Activated T-cell treated with anti-CD3 and anti-CD28 coated beads for 1 hour (primary cell): ENCODE results near the gene RHOF.
"Not testable (repeated sequence)": the region's sequence is repeated elsewhere in the genome, so short reads cannot be mapped to it uniquely, and the experiment has no call there.

Experiments
- DNase-seq: peaks from one replicate; pipeline ENCODE4 v3.0.0-alpha.2; 2020; ENCODE audit warnings: low read depth

Gene RHOF

DNA sequence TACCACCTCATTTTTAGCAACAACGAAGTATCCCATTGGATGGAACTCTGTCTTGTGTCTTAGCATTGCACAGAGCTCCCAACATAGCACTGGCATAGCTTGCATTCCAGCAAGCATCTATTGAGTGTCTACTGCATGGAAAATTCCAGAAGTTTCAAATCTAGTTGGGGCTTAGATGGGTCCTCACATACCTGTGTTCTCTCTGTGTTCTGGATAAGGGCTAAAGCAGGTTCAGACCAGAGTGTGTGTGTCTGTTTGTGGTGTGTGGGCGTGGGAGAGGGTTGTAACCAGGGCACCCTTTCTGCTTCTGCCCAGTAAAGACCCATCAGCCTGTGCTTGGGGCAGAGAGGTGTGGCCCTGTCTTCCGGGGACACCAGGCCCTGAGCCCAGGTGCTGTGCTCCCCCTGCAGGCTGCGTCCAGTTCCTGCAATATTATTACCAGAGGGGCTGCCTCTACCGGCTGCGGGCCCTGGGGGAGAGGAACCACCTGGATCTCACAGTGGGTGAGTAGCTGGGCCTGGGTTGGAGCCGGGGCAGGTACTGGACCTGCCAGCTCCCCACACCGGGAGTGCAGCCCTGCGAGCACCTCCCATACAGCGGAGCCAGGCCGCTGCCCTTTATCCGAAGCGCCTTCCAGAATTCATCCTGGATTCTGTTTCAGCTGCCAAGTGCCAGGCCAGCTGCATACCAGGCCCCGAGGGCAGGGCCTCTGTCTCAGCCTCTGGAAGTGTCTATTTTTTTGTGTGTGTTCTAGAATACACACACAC lies 20.3 kb downstream of the RHOF start:
- peak; percentile 71 for DNase-seq

DNA sequence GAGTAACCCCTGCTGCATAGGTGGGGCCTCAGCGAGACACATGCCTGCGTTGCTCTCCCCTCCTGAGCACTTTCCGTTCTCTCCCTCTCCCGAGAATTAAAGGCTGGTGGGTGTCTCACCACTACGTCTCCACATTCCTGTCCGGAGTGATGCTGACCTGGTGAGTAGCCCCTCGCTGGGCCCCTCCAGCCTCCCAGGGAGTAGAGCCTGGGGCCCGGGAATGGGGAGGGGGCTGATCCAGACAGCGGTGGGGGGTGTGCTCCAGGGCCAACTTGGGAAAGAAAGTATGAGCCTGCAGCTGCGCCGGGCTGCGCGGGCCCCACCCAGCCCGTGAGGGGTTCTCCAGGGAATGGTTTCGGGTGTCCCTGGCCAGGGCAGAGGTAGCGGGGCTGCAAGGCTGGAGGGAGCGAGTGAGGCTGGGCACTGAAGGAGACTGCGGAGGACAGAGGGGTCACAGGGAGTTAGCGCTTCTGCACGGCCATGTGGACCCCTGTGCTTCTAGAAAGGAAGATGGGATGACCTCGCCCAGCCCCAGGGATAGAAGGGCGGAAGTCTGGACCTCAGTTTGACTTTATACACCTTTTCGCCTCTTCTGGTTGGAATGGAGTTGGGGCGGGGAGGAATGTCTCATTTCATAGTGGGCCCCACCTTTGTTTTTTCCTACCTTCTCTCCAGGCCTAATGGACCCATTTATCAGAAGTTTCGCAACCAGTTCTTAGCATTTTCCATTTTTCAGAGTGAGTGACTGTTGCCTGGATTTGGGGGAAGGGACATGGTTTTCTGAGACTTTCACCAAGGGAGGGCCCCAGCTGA lies 22.5 kb downstream of the RHOF start:
- no peak for DNase-seq

DNA sequence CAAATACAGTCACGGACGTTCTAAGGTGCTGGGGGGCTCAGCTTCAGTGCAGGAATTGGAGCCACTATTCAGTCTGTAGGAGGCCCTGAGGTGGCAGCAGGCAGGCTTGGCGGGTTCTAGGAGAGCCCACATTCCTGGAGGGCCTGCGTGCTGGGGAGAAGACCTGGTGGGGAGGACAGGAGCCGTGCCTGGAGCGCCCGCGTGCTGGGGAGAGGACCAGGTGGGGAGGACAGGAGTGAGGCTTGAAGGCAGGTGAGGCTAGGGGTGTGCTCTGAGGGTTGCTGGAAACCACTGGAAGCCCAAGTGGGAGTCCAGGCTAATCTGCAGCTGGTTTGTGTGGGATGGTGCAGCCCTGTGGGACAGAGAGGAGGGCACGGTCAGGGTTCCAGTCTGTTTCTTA lies 23.1 kb downstream of the RHOF start:
- DNase-seq = no peak

DNA sequence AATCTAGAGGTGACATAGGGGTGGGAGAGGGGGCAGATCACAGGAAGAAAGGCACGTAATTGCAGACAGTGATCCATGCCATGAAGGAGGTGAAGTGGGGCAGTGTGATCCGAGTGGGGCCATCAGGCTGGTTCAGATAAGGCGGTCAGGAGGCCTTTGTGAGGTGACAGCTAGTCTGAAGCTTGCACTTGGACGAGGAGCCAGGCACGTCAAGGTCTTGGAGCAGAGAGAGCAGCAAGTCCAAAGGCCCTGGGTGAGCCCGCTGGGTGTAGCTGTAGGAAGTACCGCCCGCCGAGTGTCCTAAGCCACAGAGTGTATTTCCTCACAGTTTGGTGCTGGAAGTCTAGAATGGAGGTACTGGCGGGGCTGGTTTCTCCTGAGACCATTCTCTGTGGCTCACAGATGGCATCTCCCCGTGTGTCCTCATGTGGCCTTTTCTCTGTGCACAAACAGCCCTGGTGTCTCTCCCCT lies 23.6 kb downstream of the RHOF start:
- no peak for DNase-seq

DNA sequence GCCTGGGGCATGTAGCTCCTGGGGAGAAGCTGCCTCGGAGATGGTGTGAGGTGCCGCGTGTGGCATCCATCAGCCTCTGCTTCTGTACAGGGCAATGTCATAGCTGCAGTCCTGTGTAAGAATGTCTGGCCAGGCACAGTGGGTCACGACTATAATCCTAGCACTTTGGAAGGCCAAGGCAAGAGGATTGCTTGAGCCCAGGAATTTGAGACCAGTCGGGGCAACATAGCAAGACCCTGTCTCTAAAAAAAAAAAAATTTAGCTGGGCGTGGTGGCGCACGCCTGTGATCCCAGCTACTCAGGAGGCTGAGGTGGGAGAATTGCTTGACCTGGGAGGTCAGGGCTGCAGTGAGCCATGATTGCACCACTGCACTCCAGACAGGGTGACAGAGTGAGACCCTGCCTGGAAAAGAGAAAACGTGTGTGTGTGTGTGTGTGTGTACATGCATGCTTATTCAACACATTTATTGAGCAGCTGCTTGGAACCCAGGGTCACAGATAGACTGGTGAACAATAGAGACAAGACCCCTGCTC lies 24.1 kb downstream of the RHOF start:
- no peak for DNase-seq

- no peak for DNase-seq
These were observed 25.9 kb downstream of the RHOF start for GRCh38 chr12:121767525-121768016.

DNA sequence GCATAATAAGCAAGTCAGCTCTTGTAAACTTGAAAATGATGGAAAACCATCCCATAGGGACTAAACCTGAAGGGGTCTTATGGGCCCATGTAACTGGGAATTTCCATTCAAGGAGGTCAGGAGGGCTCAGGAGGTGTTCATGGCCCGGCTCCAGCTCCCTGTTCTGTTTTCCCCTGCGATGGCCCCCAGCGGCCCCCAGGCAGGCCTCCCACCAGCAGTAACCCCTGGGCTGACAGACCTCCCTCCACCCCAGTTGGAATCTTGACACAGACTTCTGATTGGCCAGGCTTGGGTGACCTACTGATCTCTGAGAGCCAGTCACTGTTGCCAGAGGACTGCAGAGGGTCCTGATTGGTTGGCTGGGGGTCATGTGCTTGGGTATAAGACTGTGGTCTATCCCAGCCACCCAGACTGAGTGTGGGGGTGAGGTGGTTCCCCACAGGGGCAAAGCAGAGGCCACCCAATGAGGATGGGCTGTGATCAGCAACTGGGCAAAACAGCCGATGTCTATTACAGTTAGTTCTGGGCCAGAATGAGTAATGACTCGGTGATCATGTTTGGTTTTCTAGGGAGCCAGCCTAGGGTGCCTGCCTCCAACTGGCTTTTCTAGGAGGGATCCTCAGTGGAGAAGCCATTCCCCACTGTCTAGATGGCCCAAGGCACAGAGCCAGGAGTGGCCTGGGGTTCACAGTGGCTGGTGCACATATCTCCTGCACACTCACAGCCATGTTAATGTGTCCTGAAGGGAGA lies 27.0 kb downstream of the RHOF start:
- DNase-seq = no peak

- DNase-seq = no peak
These were observed 27.9 kb downstream of the RHOF start for GRCh38 chr12:121765573-121765972.

GRCh38 chr12:121764808-121765207 lies 28.7 kb downstream of the RHOF start:
- no peak for DNase-seq

- no peak for DNase-seq
These were observed 31.2 kb downstream of the RHOF start for GRCh38 chr12:121762269-121762668.

GRCh38 chr12:121758536-121758935 lies 35.0 kb downstream of the RHOF start:
- not testable (repeated sequence) for DNase-seq

DNA sequence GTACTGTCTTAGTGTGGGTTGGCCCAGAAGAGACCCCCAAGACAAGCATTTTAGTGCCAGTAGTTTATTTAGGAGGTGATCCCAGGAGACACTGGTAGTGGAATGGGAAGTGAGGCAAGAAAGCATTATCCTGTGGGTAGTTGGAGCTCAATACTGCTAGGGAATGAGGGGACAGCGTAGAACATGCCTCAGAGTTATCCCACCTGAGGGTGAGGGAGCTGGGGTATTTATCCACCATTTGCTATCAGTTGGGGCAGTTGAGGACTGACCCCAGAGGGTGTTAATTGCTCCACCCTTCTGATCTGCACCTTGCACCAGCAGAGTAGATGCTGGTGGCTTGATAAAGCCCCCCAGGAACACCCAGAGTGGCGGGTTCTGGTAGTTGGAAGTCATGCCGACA lies 37.9 kb downstream of the RHOF start:
- no peak for DNase-seq

DNA sequence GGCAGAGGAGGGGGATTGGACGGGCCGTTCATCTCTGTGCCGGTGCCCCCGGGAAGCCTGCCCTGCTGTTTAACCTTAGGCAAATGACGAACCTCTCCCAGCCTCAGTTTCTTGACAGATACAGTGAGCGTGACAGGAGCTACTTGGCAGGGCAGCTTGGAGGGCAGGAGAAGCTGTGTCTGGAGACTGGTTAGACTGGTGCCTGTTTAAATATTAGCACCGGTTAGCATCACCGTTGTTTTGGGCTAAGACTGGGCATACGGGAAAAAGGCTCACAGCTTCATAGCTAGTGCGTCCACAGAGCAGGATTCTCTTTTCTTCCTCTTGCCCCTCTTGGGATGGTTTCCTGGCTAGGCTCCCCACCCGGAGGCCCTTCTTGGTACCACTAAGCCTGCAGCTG lies 38.7 kb downstream of the RHOF start:
- no peak for DNase-seq

DNA sequence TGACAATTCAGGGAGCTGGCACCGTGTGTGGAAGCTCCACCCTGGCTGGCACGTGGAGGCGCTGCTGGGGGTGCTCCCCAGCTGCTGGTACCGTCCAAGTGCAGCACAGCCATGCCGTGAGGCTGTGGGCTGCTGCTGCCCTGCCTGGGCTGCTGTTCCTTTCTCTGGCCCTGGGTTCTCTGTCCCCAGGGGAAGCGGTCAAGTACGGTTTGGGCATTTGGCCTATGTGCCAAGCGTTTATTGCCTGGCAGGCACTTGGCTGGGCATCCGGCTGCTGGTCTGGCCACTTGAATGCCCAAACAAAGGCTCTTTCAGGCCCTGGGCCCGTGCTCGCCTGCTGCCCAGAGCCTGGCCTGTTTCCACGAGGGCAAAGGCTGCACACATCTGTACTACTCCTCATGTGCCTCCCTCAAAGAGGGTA lies 39.6 kb downstream of the RHOF start:
- no peak for DNase-seq

DNA sequence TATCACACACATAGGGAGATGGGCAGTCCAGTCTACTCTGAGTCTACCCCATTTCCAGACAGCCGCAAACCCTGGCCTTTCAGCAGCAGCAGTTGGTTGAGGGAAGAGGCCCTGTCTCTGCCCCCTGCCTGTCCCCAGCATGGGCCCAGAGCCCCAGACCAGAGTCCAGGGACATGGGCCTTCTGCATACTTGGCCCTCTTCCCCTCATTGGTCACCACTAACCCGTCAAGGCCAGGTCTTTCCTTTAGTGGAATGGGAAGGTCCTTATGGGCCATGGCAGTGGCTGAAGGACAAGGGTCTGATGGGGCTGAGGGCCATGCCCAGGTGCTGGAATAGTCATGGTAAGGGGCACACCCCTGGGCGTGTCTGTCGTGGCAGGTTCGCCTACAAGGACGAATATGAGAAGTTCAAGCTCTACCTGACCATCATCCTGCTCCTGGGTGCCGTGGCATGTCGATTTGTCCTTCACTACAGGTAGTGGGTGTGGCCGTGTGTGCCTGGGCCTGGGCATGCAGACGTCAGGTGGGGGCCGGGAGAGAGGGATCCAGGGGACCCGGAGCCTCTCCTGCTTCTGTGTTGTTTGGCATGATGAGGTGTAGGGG lies 41.6 kb downstream of the RHOF start:
- no peak for DNase-seq

DNA sequence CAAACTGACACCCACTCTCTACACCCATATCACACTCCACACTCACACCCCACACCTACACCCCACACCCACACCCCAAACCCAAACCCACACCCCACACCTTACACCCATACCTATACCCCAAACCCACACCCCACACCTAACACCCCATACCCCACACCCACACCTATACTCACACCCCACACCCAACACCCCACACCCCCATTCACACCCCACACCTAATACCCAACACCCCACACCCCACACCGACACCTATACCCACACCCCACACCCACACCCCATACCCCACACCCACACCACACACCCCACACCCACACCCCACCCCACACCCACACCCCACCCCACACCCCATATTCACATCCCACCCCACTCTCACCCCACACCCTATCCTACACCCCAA lies 42.5 kb downstream of the RHOF start:
- no peak for DNase-seq

DNA sequence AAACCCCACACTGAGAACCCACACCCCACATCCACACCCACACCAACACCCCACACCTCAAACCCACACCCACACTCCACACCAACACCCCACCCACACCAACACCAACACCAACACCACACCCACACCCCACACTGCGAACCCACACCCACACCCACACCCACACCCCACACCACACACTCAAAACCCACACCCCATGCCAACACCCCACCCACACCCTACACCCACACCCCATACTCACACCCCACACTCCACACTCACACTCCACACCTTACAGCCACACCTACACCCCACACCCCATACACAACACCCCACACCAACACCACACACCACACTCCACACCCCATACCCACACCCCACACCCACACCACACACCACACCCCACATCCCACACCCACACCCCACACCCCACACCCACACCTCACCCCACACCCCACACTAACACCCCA lies 43.0 kb downstream of the RHOF start:
- no peak for DNase-seq

GRCh38 chr12:121749267-121749666 lies 44.2 kb downstream of the RHOF start:
- no peak for DNase-seq

DNA sequence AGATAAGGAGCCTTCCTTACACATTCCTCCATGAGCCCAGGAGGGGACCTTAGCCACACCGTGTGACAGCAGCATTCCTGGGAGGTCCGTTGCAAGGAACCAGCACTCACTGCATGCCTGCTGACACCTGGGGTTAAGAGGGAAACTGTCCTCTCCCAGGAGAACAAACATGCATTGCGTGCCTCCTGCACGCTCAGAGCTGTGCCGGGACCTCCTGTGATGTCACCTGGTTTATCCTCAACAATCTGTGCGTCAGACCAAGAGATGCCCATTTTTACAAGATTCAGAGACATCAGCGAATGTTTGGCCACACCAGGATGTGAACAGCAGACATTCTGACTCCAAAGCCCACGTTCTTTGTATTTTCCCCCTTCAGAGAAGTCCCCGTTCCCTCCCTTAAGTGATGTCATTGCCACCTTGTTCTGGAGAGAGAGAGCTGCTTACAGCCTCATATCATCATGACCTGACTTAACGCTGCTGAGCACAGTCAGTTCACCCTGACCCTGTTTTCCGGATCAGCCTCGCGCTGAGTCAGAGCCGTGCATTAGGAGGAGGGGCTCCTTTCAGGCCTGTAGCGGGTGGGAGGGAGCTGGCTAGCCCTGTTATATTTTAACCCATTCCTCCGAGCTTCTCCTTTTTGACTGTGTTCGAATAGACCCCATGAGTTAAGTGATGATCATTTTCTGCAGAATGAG lies 44.8 kb downstream of the RHOF start:
- DNase-seq = no peak

GRCh38 chr12:121748218-121748570 lies 45.3 kb downstream of the RHOF start:
- DNase-seq = no peak

DNA sequence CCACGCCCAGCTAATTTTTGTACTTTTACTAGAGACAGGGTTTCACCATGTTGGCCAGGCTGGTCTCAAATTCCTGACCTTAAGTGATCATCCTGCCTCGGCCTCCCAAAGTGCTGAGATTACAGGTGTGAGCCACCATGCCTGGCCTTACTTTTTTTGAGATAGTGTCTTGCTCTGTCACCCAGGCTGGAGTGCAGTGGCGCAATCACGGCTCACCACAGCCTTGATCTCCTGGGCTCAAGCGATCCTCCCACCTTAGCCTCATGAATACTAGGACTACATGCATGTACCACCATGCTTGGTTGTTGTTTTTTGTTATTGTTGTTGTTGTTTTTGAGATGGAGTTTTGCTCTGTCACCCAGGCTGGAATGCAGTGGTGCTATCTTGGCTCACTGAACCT lies 47.9 kb downstream of the RHOF start:
- not testable (repeated sequence) for DNase-seq
